Activated CD8-positive, alpha-beta memory T cell treated with anti-CD3 and anti-CD28 coated beads for 24 hours (primary cell): Measurements from ENCODE around the gene IGF2BP3.
A peak's percentile ranks its signal among the peaks of the same experiment; 100 is the strongest.
"Not testable (repeated sequence)": the region's sequence is repeated elsewhere in the genome, so short reads cannot be mapped to it uniquely, and the experiment has no call there.

Source experiments
- DNase-seq: peaks from one replicate; pipeline ENCODE4 v3.0.0-alpha.2; 2020

The IGF2BP3 gene

DNA sequence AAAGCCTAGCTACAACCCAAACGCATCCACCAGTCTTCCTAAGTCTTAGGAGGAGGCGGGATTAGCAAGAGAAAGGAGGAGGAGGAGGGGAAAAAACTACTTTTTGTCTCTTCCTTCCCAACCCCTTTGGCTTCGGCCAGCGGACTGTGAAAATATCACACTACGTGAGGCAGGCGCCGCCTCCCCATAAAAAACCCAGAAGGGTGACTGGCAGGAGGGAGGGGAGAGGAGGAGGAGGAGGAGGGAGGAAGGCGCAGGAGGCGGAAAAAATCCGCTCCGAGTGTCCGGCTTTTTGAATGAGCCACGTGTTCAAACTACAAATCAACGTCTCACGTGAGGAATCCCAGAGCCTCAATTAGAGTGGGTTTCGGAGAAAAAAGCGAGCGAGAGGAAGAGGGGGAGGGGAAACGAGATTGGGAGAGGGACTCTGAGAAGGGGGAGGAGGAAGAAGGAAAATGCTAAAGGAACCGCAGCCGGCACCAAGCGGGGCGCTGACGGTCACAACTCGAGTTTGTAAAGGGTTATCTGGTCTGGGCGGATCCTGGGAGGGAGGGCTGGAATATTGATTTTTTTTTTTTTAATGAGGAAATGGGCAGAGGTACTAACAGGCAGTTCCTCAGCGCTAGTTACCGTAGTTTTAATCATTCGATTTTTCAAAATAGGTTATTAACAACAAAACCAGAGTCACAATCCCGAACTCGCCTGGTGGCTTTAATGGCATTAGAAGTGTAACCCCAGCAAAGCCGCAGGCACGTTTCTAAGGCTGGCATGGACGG lies at the start of gene IGF2BP3:
IGF2BP3 (minus strand) TSS at position 162 of the 776 bp plus-strand sequence. CDS start 381 bp downstream, outside the sequence.
- no peak for DNase-seq

- peak; percentile 24 for DNase-seq
Measured at GRCh38 chr7:23514755-23515154, 44.5 kb upstream of the IGF2BP3 start.

DNA sequence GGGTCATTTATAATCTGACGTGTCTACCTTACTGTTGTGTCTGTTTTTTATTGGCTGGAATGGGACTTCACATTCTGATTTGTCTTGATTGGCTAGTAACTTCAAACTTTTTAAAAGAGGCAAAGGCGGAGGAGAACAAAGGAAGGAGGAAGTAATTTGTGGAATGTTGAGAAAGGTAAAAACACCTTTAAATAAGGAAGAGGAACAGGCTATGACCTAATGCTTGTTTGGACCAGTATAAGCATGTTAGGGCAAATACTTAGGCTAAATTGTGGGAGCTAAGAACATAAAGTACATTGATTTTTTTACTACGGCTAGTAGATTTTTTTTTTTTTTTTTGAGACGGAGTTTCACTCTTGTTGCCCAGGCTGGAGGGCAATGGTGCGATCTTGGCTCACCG lies 43.5 kb upstream of the IGF2BP3 start:
- not testable (repeated sequence) for DNase-seq

DNA sequence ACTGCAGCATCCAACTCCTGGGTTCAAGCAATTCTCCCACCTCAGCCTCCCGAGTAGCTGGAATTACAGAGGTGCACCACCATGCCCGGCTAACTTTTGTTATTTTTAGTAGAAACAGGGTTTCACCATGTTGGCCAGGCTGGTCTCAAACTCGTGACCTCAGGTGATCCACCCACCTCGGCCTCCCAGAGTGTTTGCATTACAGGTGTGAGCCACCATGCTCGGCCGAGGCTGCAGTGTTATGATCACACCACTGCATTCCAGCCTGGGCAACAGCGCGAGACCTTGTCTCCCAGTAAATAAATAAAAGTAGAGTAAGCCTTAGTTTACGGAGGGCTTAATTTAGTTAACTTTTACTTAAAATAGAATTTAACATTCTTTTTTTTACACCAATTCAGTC lies 23.7 kb upstream of the IGF2BP3 start:
- DNase-seq = peak; percentile 47

DNA sequence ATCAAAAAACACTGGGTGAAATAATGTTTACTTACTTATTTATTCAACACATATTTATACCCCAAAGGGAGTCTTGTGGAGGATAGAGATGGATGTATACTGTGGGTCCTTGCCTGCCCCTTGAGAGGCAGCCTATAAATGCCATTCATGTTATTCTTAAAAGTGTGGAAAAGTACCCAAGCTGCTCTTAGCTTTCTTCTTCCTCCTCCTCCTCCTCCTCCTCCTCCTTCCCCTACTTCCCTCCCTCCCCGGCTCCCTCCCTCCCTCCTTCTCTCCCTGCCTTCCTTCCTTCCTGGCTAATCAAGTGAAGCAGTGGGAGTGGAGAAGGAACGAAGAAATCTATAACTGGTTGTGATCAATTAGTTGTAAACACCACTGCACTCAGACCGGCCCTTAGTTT lies 21.2 kb upstream of the IGF2BP3 start:
- no peak for DNase-seq

GRCh38 chr7:23490357-23491135 lies 20.3 kb upstream of the IGF2BP3 start:
- peak; percentile 78 for DNase-seq

DNA sequence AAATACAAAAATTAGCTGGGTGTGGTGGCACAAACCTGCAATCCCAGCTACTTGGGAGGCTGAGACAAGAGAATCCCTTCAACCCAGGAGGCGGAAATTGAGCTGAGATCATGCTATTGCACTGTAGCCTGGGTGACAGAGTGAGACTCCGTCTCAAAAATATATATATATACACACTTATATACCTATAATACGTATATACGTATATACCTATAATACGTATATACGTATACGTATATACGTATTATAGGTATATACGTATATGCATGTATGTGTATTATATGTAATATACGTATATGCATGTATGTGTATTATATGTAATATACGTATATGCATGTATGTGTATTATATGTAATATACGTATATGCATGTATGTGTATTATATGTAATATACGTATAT lies 18.4 kb upstream of the IGF2BP3 start:
- not testable (repeated sequence) for DNase-seq

GRCh38 chr7:23487670-23488069 lies 17.4 kb upstream of the IGF2BP3 start:
- DNase-seq = no peak

DNA sequence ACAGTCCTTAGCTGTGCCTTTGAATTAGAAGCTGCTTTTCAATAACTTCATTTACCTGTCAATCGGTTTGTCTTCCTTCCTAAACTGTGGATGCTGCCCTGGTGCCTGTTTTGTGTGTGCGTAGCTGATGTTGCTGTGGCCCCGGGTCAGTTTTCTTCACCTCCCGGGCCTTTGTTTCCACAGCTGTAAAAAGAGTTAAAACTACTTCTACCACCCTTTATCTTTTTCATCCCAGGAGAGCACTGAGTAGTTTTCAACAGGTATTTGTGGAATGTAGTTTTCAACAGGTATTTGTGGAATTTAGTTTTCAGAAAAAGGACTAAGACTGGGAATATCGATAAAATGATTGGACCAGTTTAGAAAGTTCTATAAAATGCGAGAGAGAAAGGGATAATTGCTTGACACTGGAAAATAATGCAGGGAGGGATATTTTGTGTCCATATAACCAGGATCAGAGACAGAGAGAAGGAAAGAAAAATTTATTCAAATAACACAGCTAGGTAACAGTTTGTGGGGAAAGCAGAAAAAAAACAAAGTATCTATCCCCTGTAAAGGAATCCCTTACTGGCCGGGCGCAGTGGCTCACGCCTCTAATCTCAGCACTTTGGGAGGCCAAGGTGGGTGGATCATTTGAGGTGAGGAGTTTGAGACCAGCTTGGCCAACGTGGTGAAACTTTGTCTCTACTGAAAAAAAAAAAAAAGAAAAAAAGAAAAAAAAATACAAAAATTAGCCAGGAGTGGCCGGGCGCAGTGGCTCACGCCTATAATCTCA lies 15.9 kb upstream of the IGF2BP3 start:
- DNase-seq = no peak

DNA sequence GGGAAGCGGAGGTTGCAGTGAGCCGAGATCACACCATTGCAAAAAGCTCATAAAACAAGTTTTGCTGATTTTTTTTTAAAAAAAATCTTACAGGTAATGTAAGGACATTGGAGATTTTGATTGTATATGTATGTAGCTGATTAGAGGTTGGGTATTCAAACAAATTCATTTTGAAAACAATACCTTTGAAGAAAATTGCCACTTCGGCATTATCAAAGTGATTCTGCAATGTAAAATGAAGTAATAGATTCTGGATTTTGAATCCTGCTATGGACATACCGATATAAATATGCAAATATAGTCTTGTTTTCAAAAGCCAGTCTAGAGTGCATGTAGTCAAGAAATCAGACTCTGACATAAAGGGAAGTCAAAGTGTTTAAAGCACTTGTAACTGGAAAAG lies 12.4 kb upstream of the IGF2BP3 start:
- DNase-seq = no peak

GRCh38 chr7:23477962-23478866 lies 7.9 kb upstream of the IGF2BP3 start:
- no peak for DNase-seq

DNA sequence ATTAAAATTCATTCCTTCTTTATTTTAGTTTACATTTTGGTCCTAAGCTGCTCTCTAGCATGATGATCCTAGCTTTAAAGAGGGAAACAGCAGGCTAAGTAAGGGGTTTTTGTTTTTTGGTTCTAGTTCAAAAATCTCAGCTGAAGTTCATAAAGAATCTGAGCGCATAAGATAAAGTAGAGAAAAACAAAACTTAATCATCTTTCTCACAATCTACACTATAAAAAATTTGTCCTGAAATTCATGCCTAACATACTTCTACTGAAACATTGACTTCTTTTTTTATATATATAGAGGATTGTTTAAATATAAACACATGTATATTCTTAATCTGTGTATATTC lies 6.8 kb upstream of the IGF2BP3 start:
- DNase-seq = no peak

- no peak for DNase-seq
Measured at GRCh38 chr7:23476286-23477156, 6.2 kb upstream of the IGF2BP3 start.

- no peak for DNase-seq
Measured at GRCh38 chr7:23475576-23475839, 5.2 kb upstream of the IGF2BP3 start.

DNA sequence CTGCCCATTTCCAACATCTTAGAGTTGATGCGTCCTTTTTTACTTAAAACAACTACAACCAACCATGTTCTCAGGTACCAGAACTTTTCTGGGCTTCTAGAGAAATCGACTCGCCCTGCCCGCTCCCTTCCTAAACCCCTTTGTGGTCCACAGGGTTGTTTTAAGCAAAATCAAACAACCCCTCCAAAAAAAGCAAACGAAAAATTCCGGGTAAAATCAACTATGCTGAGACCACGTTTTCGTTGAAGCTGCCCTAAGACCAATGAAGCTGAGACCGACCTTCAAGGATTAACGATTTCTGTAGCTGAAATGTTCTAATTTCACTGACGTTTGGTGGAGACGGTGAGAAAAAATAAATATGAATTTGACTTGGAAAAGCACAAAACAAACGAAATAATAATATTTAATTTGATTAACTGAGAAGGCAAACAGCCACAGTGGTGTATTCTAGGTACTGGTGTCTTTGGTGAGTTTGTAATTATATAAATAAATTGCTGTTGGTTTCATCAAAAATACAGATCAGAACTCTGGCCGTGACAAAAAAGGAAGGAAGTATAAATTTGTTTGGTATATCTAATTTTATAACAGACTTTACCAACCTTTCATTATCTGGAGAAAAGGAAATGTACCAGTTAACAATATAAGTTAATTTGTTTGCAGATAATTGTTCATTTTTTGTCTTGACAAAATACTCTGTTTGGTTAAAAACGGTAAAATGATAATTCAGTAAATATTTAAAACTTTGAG lies 4.7 kb upstream of the IGF2BP3 start:
- no peak for DNase-seq

- DNase-seq = peak; percentile 81
Measured at GRCh38 chr7:23474094-23474828, 4.0 kb upstream of the IGF2BP3 start.

GRCh38 chr7:23473844-23474093 lies 3.5 kb upstream of the IGF2BP3 start:
- DNase-seq = no peak

- DNase-seq = no peak
Measured at GRCh38 chr7:23472956-23473843, 2.9 kb upstream of the IGF2BP3 start.

DNA sequence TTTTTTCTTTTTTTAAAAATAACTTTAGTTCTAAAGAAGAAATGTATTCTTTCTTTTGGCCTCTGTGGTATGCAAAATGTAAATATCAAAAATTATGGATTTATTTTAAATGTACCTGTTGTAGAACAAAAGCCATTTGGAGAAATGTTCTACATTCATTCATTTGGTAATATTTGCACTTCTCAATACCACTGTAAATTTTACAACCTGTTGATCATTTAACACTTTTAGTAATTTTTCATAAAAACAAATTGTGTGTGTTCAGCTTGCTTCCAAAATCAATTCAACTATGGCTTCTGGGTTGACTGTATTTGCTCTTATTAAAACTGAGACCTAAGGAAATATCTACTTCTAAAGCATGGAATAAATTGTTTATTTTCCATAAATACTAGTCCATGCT lies 2.3 kb upstream of the IGF2BP3 start:
- DNase-seq = no peak

GRCh38 chr7:23472046-23472445 lies 1.8 kb upstream of the IGF2BP3 start:
- DNase-seq = no peak
